Psoas muscle (tissue), 8 donors: ENCODE data around the gene NENF. TPM values are rescaled to one million over a fixed set of nuclear protein-coding genes. Genes with fewer than 3 reads are reported as not detected.

Source experiments
- ATAC-seq, 4 donors: fragments of 200-7000 bp; cut with Tn5 transposase; one replicate each; pipeline ENCODE4 v1.9.1; 2020; ENCODE audit warnings: moderate library complexity in 3 of 4, mild to moderate bottlenecking in 2 of 4
- DNase-seq, 2 donors: peaks; one replicate each; pipeline ENCODE4 v3.0.0-alpha.2; 2020
- H3K27ac ChIP-seq: fragments of 200-600 bp; one replicate; pipeline ENCODE4 v1.8.0; 2022
- H3K27me3 ChIP-seq, 3 donors: fragments of 200-600 bp in 1 of 3; one replicate each; pipeline versions ENCODE4 v1.6.1 to v1.8.0; 2013 to 2022; ENCODE audit warnings: low read length in 2 of 3, mild to moderate bottlenecking in 2 of 3, moderate library complexity in 1 of 3; ENCODE audit not compliant: insufficient read depth in 3 of 3
- H3K36me3 ChIP-seq, 2 donors: fragments of 200-600 bp in 1 of 2; one replicate each; pipeline versions ENCODE4 v1.6.1 to v1.8.0; 2013 to 2022; ENCODE audit warnings: low read depth in 1 of 2, mild to moderate bottlenecking in 1 of 2, moderate library complexity in 1 of 2; ENCODE audit not compliant: insufficient read depth in 1 of 2
- H3K4me1 ChIP-seq: fragments of 200-600 bp; one replicate; pipeline ENCODE4 v1.8.0; 2022
- H3K4me3 ChIP-seq: fragments of 200-600 bp; one replicate; pipeline ENCODE4 v1.8.0; 2022; ENCODE audit warnings: mild to moderate bottlenecking
- H3K9me3 ChIP-seq: fragments of 200-600 bp; one replicate; pipeline ENCODE4 v1.8.0; 2022
- CTCF ChIP-seq: fragments of 200-600 bp; IDR thresholded peaks from one replicate; pipeline ENCODE4 v1.8.0; 2022; ENCODE audit warnings: antibody characterized with exemption
- WGBS, 3 donors: extraction: QIAGEN DNeasy Blood & Tissue Kit; methylation state at CpG; one replicate each; pipeline versions ENCODE4 v1.1.6 to v1.1.7; 2013; 5-methylcytosine and 5-hydroxymethylcytosine counted together
- intact Hi-C, 2 donors: fragments of 100-400 bp; cut with DNase I; formaldehyde crosslinking; loops; one replicate each; pipeline versions ENCODE4 v1.11.0 to v1.14.2; 2022
- polyA plus RNA-seq, 3 donors: library from polyadenylated mRNA; stranded (reverse); fragments of 200-250 nt; gene quantifications; one replicate each; pipeline ENCODE4 v1.2.3, GENCODE V29; 2013
- total RNA-seq, 4 donors: library from RNA; stranded (reverse); fragmentation: NEBNext Ultra II Directional in 2 of 4; extraction: Animal tissue kit (Norgen Biotek cat#: 25700) in 2 of 4; gene quantifications; one replicate each; pipeline versions ENCODE4 v1.2.1 to v1.2.4, GENCODE V29; 2021 to 2023
- donor health status: healthy with polysubstance abuse.
- donor health status: DM: no; HTN: no; CAD: no; lungs with moderate emphysema.
- donor health status: Bipolar disorder and iron deficiency.
- donor health status: healthy.
- donor health status: DM: yes; HTN: yes; CAD: no.
- donor health status: DM: no; HTN: no; CAD: no.
- donor health status: DM: no; HTN: no; CAD: no.
- donor health status: DM: yes; HTN: yes; CAD: no.

The NENF gene
- total and polyA plus RNA-seq, 7 donors = 59.3 to 74.9 (median 64.2) TPM

- Histone ChIP-seq H3K4me3 (no peak overlapping the region), H3K27me3 (no peaks in the 10 kb centered on the region), H3K36me3 (no peaks in the 10 kb centered on the region), H3K27ac (no peak overlapping the region), H3K4me1 (peaks cover 17% of the 10 kb centered on the region), H3K9me3 (no peaks in the 10 kb centered on the region)
- WGBS, 3 donors = 89 to 90% (median 89%) methylated on average over 2 of the region's 2 CpGs
- no peak for TF ChIP-seq CTCF
- DNase-seq (no peak), ATAC-seq (no peak)
- intact Hi-C loops = loop anchor here (5.0 to 10.0 kb wide), 3 partner anchors 88 to 393 kb away; no protein-coding TSS in a partner anchor
Observed at GRCh38 chr1:212455401-212455800, 22.7 kb downstream of the NENF start.

GRCh38 chr1:212455803-212456528 is 23.2 kb downstream of the NENF start:
- Histone ChIP-seq H3K4me3 (peak overlapping the region; percentile 54), H3K27me3 (no peaks in the 10 kb centered on the region), H3K27ac (peak overlapping the region; percentile 73), H3K9me3 (no peaks in the 10 kb centered on the region), H3K4me1 (peaks cover 11% of the 10 kb centered on the region), H3K36me3 (no peaks in the 10 kb centered on the region)
- TF ChIP-seq CTCF = peak; percentile 99
- DNase-seq (peak; percentile 89 to 93), ATAC-seq (peak; percentile 87 to 96 (median 92))
- WGBS, 3 donors = 15 to 22% (median 21%) methylated on average over 10 of the region's 10 CpGs
- intact Hi-C loops = loop anchor here (2.0 to 10.0 kb wide), 4 partner anchors 89 to 394 kb away; no protein-coding TSS in a partner anchor

GRCh38 chr1:212457740-212458338 is 25.1 kb downstream of the NENF start:
- no peak for ATAC-seq

GRCh38 chr1:212458817-212459216 is 26.1 kb downstream of the NENF start:
- intact Hi-C loops = loop anchor here (5.0 to 10.0 kb wide), 3 partner anchors 92 to 397 kb away; no protein-coding TSS in a partner anchor
- TF ChIP-seq CTCF = no peak
- no peaks in the 10 kb centered on the region for H3K36me3 ChIP-seq
- no peak overlapping the region for H3K27ac ChIP-seq
- ATAC-seq = no peak
- H3K9me3 ChIP-seq = no peaks in the 10 kb centered on the region
- DNase-seq = no peak
- H3K4me3 ChIP-seq = no peak overlapping the region
- WGBS, 3 donors = 41 to 72% (median 64%) methylated on average over 1 of the region's 1 CpG
- peaks cover 7% of the 10 kb centered on the region for H3K4me1 ChIP-seq
- no peaks in the 10 kb centered on the region for H3K27me3 ChIP-seq

More at GRCh38 chr1:212457740-212458338, 25.1 kb downstream of the NENF start:
- peak; percentile 34 for TF ChIP-seq CTCF
- DNase-seq = no peak
- intact Hi-C loops = loop anchor here (2.0 to 10.0 kb wide), 4 partner anchors 91 to 396 kb away; no protein-coding TSS in a partner anchor
- WGBS, 3 donors = 61 to 64% (median 62%) methylated on average over 8 of the region's 8 CpGs
- no peaks in the 10 kb centered on the region for H3K27me3 ChIP-seq
- H3K4me1 ChIP-seq = peaks cover 7% of the 10 kb centered on the region
- no peak overlapping the region for H3K4me3 ChIP-seq
- no peaks in the 10 kb centered on the region for H3K36me3 ChIP-seq
- H3K9me3 ChIP-seq = no peaks in the 10 kb centered on the region
- H3K27ac ChIP-seq = no peak overlapping the region
